ENCODE results near the gene KRT10. TPM values are rescaled to one million over a fixed set of nuclear protein-coding genes. Genes with fewer than 3 reads are reported as not detected.
A peak's percentile ranks its signal among the peaks of the same experiment; 100 is the strongest.
"Not testable (repeated sequence)": the region's sequence is repeated elsewhere in the genome, so short reads cannot be mapped to it uniquely, and the experiment has no call there.

KRT10 gene
- total RNA-seq, 1 donor from 2014 or later, result 60.2 TPM

GRCh38 chr17:40817103-40817682 is 5.2 kb downstream of the KRT10 start:
- Mint-ChIP-seq H3K9me3 (no peaks in the 10 kb centered on the region), H3K27ac (no peak overlapping the region), H3K4me1 (ENCODE audit: unreplicated experiment) (no peaks in the 10 kb centered on the region), H3K4me3 (peak overlapping the region; percentile 93), H3K36me3 (peaks cover 35% of the 10 kb centered on the region), H3K27me3 (peaks cover 19% of the 10 kb centered on the region)
- no peak for DNase-seq (ENCODE audit: extremely low spot score, unreplicated experiment)
- no peak for TF ChIP-seq CTCF (conservative IDR thresholded peaks at IDR 0.05)

DNA sequence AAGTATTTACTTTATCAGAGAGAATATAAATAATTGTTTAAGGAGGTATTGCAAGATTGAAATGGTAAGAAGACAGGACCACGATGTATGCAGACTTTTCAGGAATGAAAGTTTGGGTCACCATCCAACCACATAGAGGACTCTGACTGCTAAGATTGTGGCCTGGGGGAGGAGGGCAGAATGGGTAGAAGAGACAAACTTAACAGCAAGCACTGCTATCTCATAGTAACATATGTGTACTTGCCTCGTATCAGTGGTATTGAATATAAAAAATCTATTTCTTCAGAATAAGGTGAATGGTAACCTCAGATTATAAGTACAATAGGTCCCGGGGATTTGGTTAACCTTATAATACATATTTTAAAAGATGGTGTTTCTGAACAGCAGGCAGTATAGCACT is 5.8 kb downstream of the KRT10 start:
- Mint-ChIP-seq H3K36me3 (peaks cover 35% of the 10 kb centered on the region), H3K4me3 (peak overlapping the region; percentile 93), H3K27ac (no peak overlapping the region), H3K27me3 (peaks cover 24% of the 10 kb centered on the region), H3K4me1 (ENCODE audit: unreplicated experiment) (no peaks in the 10 kb centered on the region), H3K9me3 (no peaks in the 10 kb centered on the region)
- DNase-seq (ENCODE audit: extremely low spot score, unreplicated experiment), result no peak
- TF ChIP-seq CTCF (conservative IDR thresholded peaks at IDR 0.05), result no peak

- DNase-seq (ENCODE audit: extremely low spot score, unreplicated experiment), result no peak
- Mint-ChIP-seq H3K36me3 (peaks cover 33% of the 10 kb centered on the region), H3K27ac (no peak overlapping the region), H3K9me3 (no peaks in the 10 kb centered on the region), H3K4me3 (no peak overlapping the region), H3K27me3 (peaks cover 33% of the 10 kb centered on the region), H3K4me1 (ENCODE audit: unreplicated experiment) (no peaks in the 10 kb centered on the region)
- TF ChIP-seq CTCF (conservative IDR thresholded peaks at IDR 0.05), result no peak
Observed at GRCh38 chr17:40815381-40815780, 7.0 kb downstream of the KRT10 start.

DNA sequence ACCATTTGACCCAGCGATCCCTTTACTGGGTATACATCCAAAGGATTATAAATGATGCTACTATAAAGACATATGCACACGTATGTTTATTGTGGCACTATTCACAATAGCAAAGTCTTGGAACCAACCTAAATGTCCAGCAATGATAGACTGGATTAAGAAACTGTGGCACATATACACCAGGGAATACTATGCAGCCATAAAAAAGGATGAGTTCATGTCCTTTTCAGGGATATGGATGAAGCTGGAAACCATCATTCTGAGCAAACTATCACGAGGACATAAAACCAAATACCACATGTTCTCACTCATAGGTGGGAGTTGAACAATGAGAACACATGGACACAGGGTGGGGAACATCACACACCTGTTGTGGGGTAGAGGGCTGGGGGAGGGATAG is 7.8 kb downstream of the KRT10 start:
- H3K27me3 Mint-ChIP-seq, result peaks cover 40% of the 10 kb centered on the region
- peaks cover 26% of the 10 kb centered on the region for H3K36me3 Mint-ChIP-seq
- DNase-seq (ENCODE audit: extremely low spot score, unreplicated experiment); H3K4me1 Mint-ChIP-seq (ENCODE audit: unreplicated experiment); H3K9me3 Mint-ChIP-seq; H3K27ac Mint-ChIP-seq: not testable (repeated sequence)
- peak overlapping the region; percentile 19 for H3K4me3 Mint-ChIP-seq

GRCh38 chr17:40813804-40814203 is 8.6 kb downstream of the KRT10 start:
- no peak for DNase-seq (ENCODE audit: extremely low spot score, unreplicated experiment)
- Mint-ChIP-seq H3K27ac (no peak overlapping the region), H3K27me3 (peaks cover 44% of the 10 kb centered on the region), H3K4me1 (ENCODE audit: unreplicated experiment) (no peaks in the 10 kb centered on the region), H3K4me3 (no peak overlapping the region), H3K36me3 (peaks cover 26% of the 10 kb centered on the region), H3K9me3 (no peaks in the 10 kb centered on the region)
- TF ChIP-seq CTCF (conservative IDR thresholded peaks at IDR 0.05), result no peak

DNA sequence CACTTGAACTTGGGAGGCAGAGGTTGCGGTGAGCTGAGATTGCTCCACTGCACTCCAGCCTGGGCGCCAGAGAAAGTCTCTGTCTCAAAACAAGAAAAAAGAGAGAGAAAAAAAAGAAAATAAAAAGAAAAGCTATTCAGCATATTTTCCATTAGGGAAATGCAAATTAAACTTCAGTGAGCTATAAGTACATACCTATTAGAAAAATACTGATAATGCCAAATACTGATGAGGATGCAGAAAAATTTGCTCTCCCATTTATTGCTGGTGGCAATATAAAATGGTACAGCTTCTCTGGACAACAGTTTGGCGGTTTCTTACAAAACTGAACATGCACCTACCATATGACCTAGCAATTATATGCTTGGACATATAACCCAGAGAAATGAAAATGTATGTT is 9.8 kb downstream of the KRT10 start:
- Mint-ChIP-seq H3K36me3 (peaks cover 20% of the 10 kb centered on the region), H3K9me3 (no peaks in the 10 kb centered on the region), H3K4me1 (ENCODE audit: unreplicated experiment) (no peaks in the 10 kb centered on the region), H3K27me3 (peaks cover 51% of the 10 kb centered on the region), H3K27ac (no peak overlapping the region), H3K4me3 (no peak overlapping the region)
- no peak for TF ChIP-seq CTCF (conservative IDR thresholded peaks at IDR 0.05)
- no peak for DNase-seq (ENCODE audit: extremely low spot score, unreplicated experiment)
